OCI-LY3 (cell line): Measurements from ENCODE around the gene IGSF23.
"Not testable (repeated sequence)": the region's sequence is repeated elsewhere in the genome, so short reads cannot be mapped to it uniquely, and the experiment has no call there.

Experiments
- H2AFZ ChIP-seq: fragments of 200-600, 300-600 bp; shearing (Covaris generic); 2 replicates; pipeline ENCODE4 v1.6.0; 2014; ENCODE audit warnings: antibody characterized with exemption, low read depth, low read length
- H3K27ac ChIP-seq: fragments of 200-600, 300-600 bp; sonication (generic); 2 replicates; pipeline ENCODE4 v1.5.1; 2014; ENCODE audit warnings: mild to moderate bottlenecking, low read length, moderate library complexity, mixed read lengths
- H3K27me3 ChIP-seq: fragments of 200-600, 300-600 bp; sonication (generic); 2 replicates; pipeline ENCODE4 v1.6.1; 2014; ENCODE audit warnings: low read depth, low read length, mixed read lengths
- H3K36me3 ChIP-seq: fragments of 200-600, 300-600 bp; sonication (generic); replicated peaks from 2 replicates; pipeline ENCODE3; 2014; ENCODE audit warnings: low read depth, low read length, mixed read lengths
- H3K4me1 ChIP-seq: fragments of 300-600, 200-600 bp; sonication (generic); 2 replicates; pipeline ENCODE4 v1.6.1; 2014; ENCODE audit warnings: low read length, mixed read lengths
- H3K4me2 ChIP-seq: fragments of 200-600, 300-600 bp; sonication (generic); 2 replicates; pipeline ENCODE4 v1.6.1; 2014; ENCODE audit warnings: low read length, mixed read lengths
- H3K4me3 ChIP-seq: fragments of 300-600, 200-600 bp; sonication (generic); 2 replicates; pipeline ENCODE4 v1.5.1; 2014; ENCODE audit warnings: antibody characterized with exemption, mild to moderate bottlenecking, low read length, moderate library complexity
- H3K79me2 ChIP-seq: fragments of 300-600, 200-600 bp; shearing (Covaris generic); 2 replicates; pipeline ENCODE4 v1.6.1; 2014; ENCODE audit warnings: mild to moderate bottlenecking, low read length, mixed read lengths
- H3K9ac ChIP-seq: fragments of 300-600, 200-600 bp; shearing (Covaris generic); 2 replicates; pipeline ENCODE4 v1.6.0; 2014; ENCODE audit warnings: mild to moderate bottlenecking, low read length, moderate library complexity
- H3K9me3 ChIP-seq: fragments of 200-600, 300-600 bp; shearing (Covaris generic); 2 replicates; pipeline ENCODE4 v1.6.1; 2014; ENCODE audit warnings: low read length, mixed read lengths; ENCODE audit not compliant: insufficient read depth
- H4K20me1 ChIP-seq: fragments of 200-600, 300-600 bp; sonication (generic); 2 replicates; pipeline ENCODE4 v1.6.1; 2016; ENCODE audit warnings: low read length, mixed read lengths; ENCODE audit not compliant: insufficient read depth
- CTCF ChIP-seq: fragments of 200-600, 300-600 bp; sonication (generic); IDR thresholded peaks from 2 replicates; pipeline ENCODE4 v1.5.1; 2014; ENCODE audit warnings: antibody characterized with exemption, low read length, low read depth
- EZH2phosphoT487 ChIP-seq: fragments of 200-600 bp; shearing (Covaris generic); IDR thresholded peaks from 2 replicates; pipeline ENCODE4 v1.6.1; 2018; ENCODE audit warnings: antibody characterized with exemption, mixed run types, low read depth

Gene IGSF23

GRCh38 chr19:44663996-44664395, 50.6 kb downstream of the IGSF23 start:
- no peaks in the 10 kb centered on the region for H4K20me1 ChIP-seq
- H3K27ac ChIP-seq: no peak overlapping the region
- H3K27me3 ChIP-seq: peaks cover 26% of the 10 kb centered on the region
- no peak overlapping the region for H3K4me2 ChIP-seq
- H3K4me3 ChIP-seq: no peak overlapping the region
- H3K9me3 ChIP-seq: no peaks in the 10 kb centered on the region
- no peak overlapping the region for H3K9ac ChIP-seq
- H3K79me2 ChIP-seq: no peaks in the 10 kb centered on the region
- no peak overlapping the region for H2AFZ ChIP-seq
- H3K4me1 ChIP-seq: no peaks in the 10 kb centered on the region
- H3K36me3 ChIP-seq: no peaks in the 10 kb centered on the region
- TF ChIP-seq EZH2phosphoT487 (no peak), CTCF (no peak)

- Histone ChIP-seq H3K9me3 (no peaks in the 10 kb centered on the region), H3K4me1 (no peaks in the 10 kb centered on the region), H3K4me3 (no peak overlapping the region), H3K4me2 (no peak overlapping the region), H4K20me1 (no peaks in the 10 kb centered on the region), H3K36me3 (no peaks in the 10 kb centered on the region), H3K27ac (no peak overlapping the region), H3K27me3 (peaks cover 30% of the 10 kb centered on the region), H3K9ac (no peak overlapping the region), H3K79me2 (no peaks in the 10 kb centered on the region), H2AFZ (no peak overlapping the region)
- no peak for TF ChIP-seq CTCF
- no peak for TF ChIP-seq EZH2phosphoT487
Observed at GRCh38 chr19:44664976-44665375, 51.6 kb downstream of the IGSF23 start.

- no peak for TF ChIP-seq CTCF
- no peak for TF ChIP-seq EZH2phosphoT487
- H3K36me3 ChIP-seq: no peaks in the 10 kb centered on the region
- H3K27me3 ChIP-seq: peaks cover 24% of the 10 kb centered on the region
- no peak overlapping the region for H3K4me2 ChIP-seq
- H2AFZ ChIP-seq: no peak overlapping the region
- H3K4me1 ChIP-seq: no peaks in the 10 kb centered on the region
- no peak overlapping the region for H3K9ac ChIP-seq
- no peaks in the 10 kb centered on the region for H3K9me3 ChIP-seq
- no peaks in the 10 kb centered on the region for H3K79me2 ChIP-seq
- H3K27ac ChIP-seq: no peak overlapping the region
- H3K4me3 ChIP-seq: no peak overlapping the region
- H4K20me1 ChIP-seq: no peaks in the 10 kb centered on the region
Observed at GRCh38 chr19:44666852-44667556, 53.6 kb downstream of the IGSF23 start.

GRCh38 chr19:44668985-44669764, 55.8 kb downstream of the IGSF23 start:
- Histone ChIP-seq H3K9me3 (no peaks in the 10 kb centered on the region), H2AFZ (no peak overlapping the region), H3K79me2 (no peaks in the 10 kb centered on the region), H3K27ac (no peak overlapping the region), H4K20me1 (no peaks in the 10 kb centered on the region), H3K27me3 (peaks cover 19% of the 10 kb centered on the region; the same call in 1 of the 2 replicates), H3K36me3 (no peaks in the 10 kb centered on the region), H3K4me1 (no peaks in the 10 kb centered on the region), H3K4me2 (no peak overlapping the region), H3K9ac (no peak overlapping the region), H3K4me3 (no peak overlapping the region)
- TF ChIP-seq CTCF: no peak
- TF ChIP-seq EZH2phosphoT487: no peak

- H3K4me3 ChIP-seq, H3K36me3 ChIP-seq, H3K27ac ChIP-seq, H4K20me1 ChIP-seq, H3K9me3 ChIP-seq, H3K79me2 ChIP-seq, H3K9ac ChIP-seq, H3K4me1 ChIP-seq, H2AFZ ChIP-seq, H3K4me2 ChIP-seq: not testable (repeated sequence)
- peaks cover 22% of the 10 kb centered on the region; the same call in 1 of the 2 replicates for H3K27me3 ChIP-seq
Observed at GRCh38 chr19:44670027-44670426, 56.7 kb downstream of the IGSF23 start.
